ENCODE data around the gene DCTN1. TPM values are rescaled to one million over a fixed set of nuclear protein-coding genes. Genes with fewer than 3 reads are reported as not detected.
A peak's percentile ranks its signal among the peaks of the same experiment; 100 is the strongest.

The DCTN1 gene
- total RNA-seq, 2 experiments from 2014 or later: 67.3 to 81.4 TPM

GRCh38 chr2:74413001-74413698, 33.0 kb upstream of the DCTN1 start:
- no peak for ATAC-seq
- Mint-ChIP-seq H3K4me1 (ENCODE audit: low read depth) (peaks cover 11% of the 10 kb centered on the region), H3K9me3 (no peaks in the 10 kb centered on the region), H3K27ac (no peak overlapping the region), H3K27me3 (peaks cover 9% of the 10 kb centered on the region), H3K36me3 (ENCODE audit: low read depth) (no peaks in the 10 kb centered on the region), H3K4me3 (no peak overlapping the region)
- POLR2A ChIA-PET: interaction anchor here (1.3 kb wide), 1 partner anchor 21 kb away, joined by 4 read pairs; no protein-coding TSS in a partner anchor
- no peak for TF ChIP-seq CTCF (IDR thresholded peaks at IDR 0.05)
- CTCF ChIA-PET: interaction anchor here (1.0 to 1.1 kb wide), 2 partner anchors 21 to 163 kb away, joined by 3 to 6 read pairs; no protein-coding TSS in a partner anchor
- DNase-seq: no peak
- intact Hi-C loops (cut with micrococcal nuclease): no loop called here

- Mint-ChIP-seq H3K27me3 (peaks cover 11% of the 10 kb centered on the region), H3K27ac (no peak overlapping the region), H3K4me1 (ENCODE audit: low read depth) (no peaks in the 10 kb centered on the region), H3K36me3 (ENCODE audit: low read depth) (no peaks in the 10 kb centered on the region), H3K9me3 (no peaks in the 10 kb centered on the region), H3K4me3 (no peak overlapping the region)
- POLR2A ChIA-PET: no interaction called here
- intact Hi-C loops (cut with micrococcal nuclease): no loop called here
- TF ChIP-seq CTCF (IDR thresholded peaks at IDR 0.05): no peak
- ATAC-seq (no peak), DNase-seq (no peak)
- CTCF ChIA-PET: no interaction called here
Observed at GRCh38 chr2:74407682-74408081, 27.6 kb upstream of the DCTN1 start.

GRCh38 chr2:74406035-74406434, 25.9 kb upstream of the DCTN1 start:
- ChIA-PET CTCF (no interaction called here), POLR2A (no interaction called here)
- intact Hi-C loops (cut with micrococcal nuclease): no loop called here
- no peaks in the 10 kb centered on the region for H3K9me3 Mint-ChIP-seq
- TF ChIP-seq CTCF (IDR thresholded peaks at IDR 0.05): no peak
- no peak overlapping the region for H3K27ac Mint-ChIP-seq
- no peak overlapping the region for H3K4me3 Mint-ChIP-seq
- H3K36me3 Mint-ChIP-seq (ENCODE audit: low read depth): no peaks in the 10 kb centered on the region
- DNase-seq (no peak), ATAC-seq (peak; percentile 37)
- no peaks in the 10 kb centered on the region for H3K4me1 Mint-ChIP-seq (ENCODE audit: low read depth)
- peaks cover 11% of the 10 kb centered on the region for H3K27me3 Mint-ChIP-seq

- H3K4me1 Mint-ChIP-seq (ENCODE audit: low read depth): peaks cover 2% of the 10 kb centered on the region
- no peak for ATAC-seq
- CTCF ChIA-PET: interaction anchor here (0.9 to 2.3 kb wide), 7 partner anchors 10 to 152 kb away, joined by 3 to 14 read pairs (median 3); no protein-coding TSS in a partner anchor
Observed at GRCh38 chr2:74401891-74402290, 21.8 kb upstream of the DCTN1 start.

More at GRCh38 chr2:74401891-74402290, 21.8 kb upstream of the DCTN1 start:
- no peaks in the 10 kb centered on the region for H3K36me3 Mint-ChIP-seq (ENCODE audit: low read depth)
- no peaks in the 10 kb centered on the region for H3K9me3 Mint-ChIP-seq
- H3K27me3 Mint-ChIP-seq: peaks cover 5% of the 10 kb centered on the region
- DNase-seq: no peak
- no peak overlapping the region for H3K4me3 Mint-ChIP-seq
- POLR2A ChIA-PET: interaction anchor here (1.2 kb wide), 1 partner anchor 10 kb away, joined by 3 read pairs; no protein-coding TSS in a partner anchor
- no peak overlapping the region for H3K27ac Mint-ChIP-seq
- TF ChIP-seq CTCF (IDR thresholded peaks at IDR 0.05): no peak
- intact Hi-C loops (cut with micrococcal nuclease): no loop called here

Data from activated CD8-positive, alpha-beta T cell treated with anti-CD3 and anti-CD28 coated beads for 36 hours (primary cell).